Activated T-helper 2 cell treated with anti-CD3 and anti-CD28 coated beads, Interferon-gamma antibody, Interleukin-2, Interleukin-4, amounts not matched to agents 10 μg/mL and 5 μg/mL and 100 μg/mL, durations not matched to agents 14 hours and 24 hours and 36 hours (primary cell): Measurements from ENCODE around the gene COP1. TPM values are rescaled to one million over a fixed set of nuclear protein-coding genes. Genes with fewer than 3 reads are reported as not detected.

Source experiments
- DNase-seq: peaks from one replicate; pipeline ENCODE4 v3.0.0; 2021; ENCODE audit warnings: low spot score
- H3K27ac Mint-ChIP-seq: one replicate; pipeline ENCODE4 v1.8.0; 2021; ENCODE audit warnings: mixed read lengths
- H3K27me3 Mint-ChIP-seq: one replicate; pipeline ENCODE4 v1.8.0; 2021; ENCODE audit warnings: low read depth, mixed read lengths
- H3K36me3 Mint-ChIP-seq: one replicate; pipeline ENCODE4 v1.8.0; 2021; ENCODE audit warnings: low read depth, mixed read lengths
- H3K4me1 Mint-ChIP-seq: one replicate; pipeline ENCODE4 v1.8.0; 2021; ENCODE audit warnings: low read depth, mixed read lengths
- H3K4me3 Mint-ChIP-seq: one replicate; pipeline ENCODE4 v1.8.0; 2021; ENCODE audit warnings: low read depth, mild to moderate bottlenecking, moderate library complexity, mixed read lengths
- H3K9me3 Mint-ChIP-seq: one replicate; pipeline ENCODE4 v1.8.0; 2021; ENCODE audit warnings: mixed read lengths
- intact Hi-C: fragments of 100-400 bp; cut with micrococcal nuclease; formaldehyde crosslinking; loops from one replicate; pipeline ENCODE4 v1.15.1; 2023
- total RNA-seq: library from RNA; stranded (reverse); gene quantifications from 2 replicates; pipeline ENCODE4 v1.2.3, GENCODE V29; 2022

The COP1 gene
- total RNA-seq, 1 donor from 2014 or later: 47.5 TPM

GRCh38 chr1:176149939-176150807 lies 56.9 kb downstream of the COP1 start:
- H3K4me3 Mint-ChIP-seq: no peak overlapping the region
- H3K27me3 Mint-ChIP-seq: no peaks in the 10 kb centered on the region
- peaks cover 64% of the 10 kb centered on the region for H3K36me3 Mint-ChIP-seq
- H3K4me1 Mint-ChIP-seq: peaks cover 4% of the 10 kb centered on the region
- no peak overlapping the region for H3K27ac Mint-ChIP-seq
- H3K9me3 Mint-ChIP-seq: peaks cover 13% of the 10 kb centered on the region
- DNase-seq: no peak
- intact Hi-C loops: no loop called here

GRCh38 chr1:176144526-176144925 lies 62.6 kb downstream of the COP1 start:
- no peaks in the 10 kb centered on the region for H3K27me3 Mint-ChIP-seq
- no peak overlapping the region for H3K27ac Mint-ChIP-seq
- DNase-seq: no peak
- intact Hi-C loops: no loop called here
- no peak overlapping the region for H3K4me3 Mint-ChIP-seq
- H3K36me3 Mint-ChIP-seq: peaks cover 69% of the 10 kb centered on the region
- H3K9me3 Mint-ChIP-seq: peaks cover 10% of the 10 kb centered on the region
- H3K4me1 Mint-ChIP-seq: peaks cover 4% of the 10 kb centered on the region

GRCh38 chr1:176142973-176143372 lies 64.1 kb downstream of the COP1 start:
- Mint-ChIP-seq H3K4me3 (no peak overlapping the region), H3K36me3 (peaks cover 69% of the 10 kb centered on the region)
- intact Hi-C loops: no loop called here

GRCh38 chr1:176141449-176141848 lies 65.6 kb downstream of the COP1 start:
- Mint-ChIP-seq H3K4me3 (no peak overlapping the region), H3K27ac (no peak overlapping the region), H3K27me3 (no peaks in the 10 kb centered on the region), H3K4me1 (peaks cover 16% of the 10 kb centered on the region), H3K9me3 (peaks cover 7% of the 10 kb centered on the region), H3K36me3 (peaks cover 58% of the 10 kb centered on the region)
- no peak for DNase-seq
- intact Hi-C loops: no loop called here

More at GRCh38 chr1:176142973-176143372, 64.1 kb downstream of the COP1 start:
- peaks cover 14% of the 10 kb centered on the region for H3K4me1 Mint-ChIP-seq
- no peak overlapping the region for H3K27ac Mint-ChIP-seq
- H3K27me3 Mint-ChIP-seq: no peaks in the 10 kb centered on the region
- no peak for DNase-seq
- H3K9me3 Mint-ChIP-seq: peaks cover 10% of the 10 kb centered on the region

GRCh38 chr1:176136891-176137290 lies 70.2 kb downstream of the COP1 start:
- Mint-ChIP-seq H3K27me3 (no peaks in the 10 kb centered on the region), H3K36me3 (peaks cover 31% of the 10 kb centered on the region), H3K4me3 (no peak overlapping the region), H3K27ac (no peak overlapping the region), H3K9me3 (no peaks in the 10 kb centered on the region), H3K4me1 (peaks cover 16% of the 10 kb centered on the region)
- DNase-seq: no peak
- intact Hi-C loops: no loop called here

- no peak overlapping the region for H3K4me3 Mint-ChIP-seq
- H3K27me3 Mint-ChIP-seq: no peaks in the 10 kb centered on the region
- H3K9me3 Mint-ChIP-seq: no peaks in the 10 kb centered on the region
- H3K36me3 Mint-ChIP-seq: peaks cover 25% of the 10 kb centered on the region
- peaks cover 14% of the 10 kb centered on the region for H3K4me1 Mint-ChIP-seq
- H3K27ac Mint-ChIP-seq: no peak overlapping the region
- DNase-seq: no peak
- intact Hi-C loops: no loop called here
These were observed 72.4 kb downstream of the COP1 start for GRCh38 chr1:176134666-176135065.

GRCh38 chr1:176122282-176122681 lies 84.8 kb downstream of the COP1 start:
- no peaks in the 10 kb centered on the region for H3K27me3 Mint-ChIP-seq
- no peak overlapping the region for H3K27ac Mint-ChIP-seq
- no peak for DNase-seq
- intact Hi-C loops: no loop called here
- H3K4me3 Mint-ChIP-seq: no peak overlapping the region
- H3K4me1 Mint-ChIP-seq: no peaks in the 10 kb centered on the region
- peaks cover 55% of the 10 kb centered on the region for H3K36me3 Mint-ChIP-seq
- H3K9me3 Mint-ChIP-seq: peaks cover 35% of the 10 kb centered on the region

DNA sequence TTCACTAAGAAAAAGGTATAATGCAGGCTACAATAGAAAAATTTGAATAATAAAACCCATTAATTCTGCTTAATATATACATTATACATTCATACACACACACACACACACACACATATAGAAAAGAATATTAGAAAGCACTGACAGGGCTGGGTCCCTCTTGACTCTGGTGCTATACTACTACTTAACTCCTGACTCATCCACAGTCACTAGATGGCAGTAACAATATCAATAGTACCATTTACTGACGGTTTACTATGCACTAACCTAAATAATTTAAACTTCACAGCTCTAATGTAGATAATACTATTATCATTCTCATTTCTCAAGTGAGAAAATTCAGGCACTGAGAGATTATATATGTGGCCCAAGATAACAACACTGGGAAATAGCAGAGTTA lies 87.5 kb downstream of the COP1 start:
- Mint-ChIP-seq H3K27ac (no peak overlapping the region), H3K36me3 (peaks cover 51% of the 10 kb centered on the region), H3K27me3 (no peaks in the 10 kb centered on the region), H3K9me3 (peaks cover 17% of the 10 kb centered on the region), H3K4me3 (no peak overlapping the region), H3K4me1 (no peaks in the 10 kb centered on the region)
- intact Hi-C loops: loop anchor here (10.0 kb wide), 1 partner anchor 45 kb away; no protein-coding TSS in a partner anchor
- no peak for DNase-seq

DNA sequence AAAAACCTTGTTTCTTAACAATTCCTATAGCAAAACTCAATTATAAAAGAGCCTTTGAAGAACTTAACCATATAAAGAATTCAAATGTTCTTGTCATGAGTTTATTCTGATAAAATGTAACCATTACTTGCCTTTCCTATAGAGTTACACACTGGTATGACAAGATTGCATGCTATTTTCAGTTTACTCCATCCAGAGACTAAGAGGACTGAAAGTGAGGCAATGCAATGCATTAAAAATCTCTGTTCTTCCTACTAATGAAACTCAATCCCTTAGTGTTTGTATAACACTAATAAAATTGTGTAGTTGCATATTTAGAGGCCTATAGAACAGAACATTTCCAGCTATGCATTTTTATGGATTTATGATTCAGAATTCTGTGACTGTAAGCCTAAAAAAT lies 88.1 kb downstream of the COP1 start:
- no peak overlapping the region for H3K4me3 Mint-ChIP-seq
- no peak overlapping the region for H3K27ac Mint-ChIP-seq
- peaks cover 13% of the 10 kb centered on the region for H3K9me3 Mint-ChIP-seq
- intact Hi-C loops: loop anchor here (10.0 kb wide), 1 partner anchor 46 kb away; no protein-coding TSS in a partner anchor
- H3K4me1 Mint-ChIP-seq: peaks cover 2% of the 10 kb centered on the region
- H3K36me3 Mint-ChIP-seq: peaks cover 50% of the 10 kb centered on the region
- H3K27me3 Mint-ChIP-seq: no peaks in the 10 kb centered on the region
- DNase-seq: no peak

DNA sequence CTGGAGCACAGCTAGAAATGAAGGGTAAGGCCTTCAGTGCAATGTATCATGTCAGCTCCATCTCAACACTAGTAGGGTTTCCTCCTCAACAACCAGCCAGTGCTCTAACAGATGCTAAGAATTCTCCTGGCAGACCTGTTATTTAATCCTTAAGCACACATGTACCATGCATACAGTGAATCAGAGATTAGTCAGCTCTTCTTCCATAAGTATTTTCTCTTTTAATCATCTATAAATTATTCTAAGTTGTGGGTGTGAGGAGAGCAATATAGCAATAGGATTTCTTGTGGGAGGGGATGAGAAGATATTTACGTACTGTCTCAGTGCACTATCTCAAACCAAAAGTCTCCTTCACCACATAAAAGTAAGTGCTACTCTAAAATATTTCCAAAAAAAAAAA lies 95.3 kb downstream of the COP1 start:
- Mint-ChIP-seq H3K36me3 (peaks cover 58% of the 10 kb centered on the region), H3K27ac (no peak overlapping the region), H3K4me3 (no peak overlapping the region), H3K4me1 (peaks cover 16% of the 10 kb centered on the region), H3K9me3 (peaks cover 4% of the 10 kb centered on the region), H3K27me3 (no peaks in the 10 kb centered on the region)
- no peak for DNase-seq
- intact Hi-C loops: loop anchor here (10.0 kb wide), 1 partner anchor 53 kb away; no protein-coding TSS in a partner anchor

DNA sequence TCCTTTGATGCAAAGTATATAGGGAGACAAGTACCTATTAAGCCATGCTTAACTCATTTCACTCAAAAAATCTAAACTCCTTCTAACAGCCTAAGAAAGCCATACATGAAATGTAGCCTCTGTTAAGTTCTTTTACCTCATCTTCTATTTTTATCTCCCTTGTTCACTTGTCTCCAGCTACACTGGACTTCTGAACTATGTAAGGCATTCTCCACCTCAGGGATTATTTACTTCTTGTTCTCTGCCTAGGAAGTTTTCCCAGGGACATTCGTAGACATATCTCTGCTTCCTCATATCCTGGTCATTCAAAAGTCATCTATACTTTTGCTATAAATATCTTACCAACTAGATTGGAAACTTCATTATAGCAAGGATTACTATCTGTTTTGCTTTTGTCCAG lies 96.9 kb downstream of the COP1 start:
- Mint-ChIP-seq H3K27ac (no peak overlapping the region), H3K36me3 (peaks cover 57% of the 10 kb centered on the region), H3K4me1 (peaks cover 16% of the 10 kb centered on the region), H3K4me3 (no peak overlapping the region), H3K27me3 (no peaks in the 10 kb centered on the region), H3K9me3 (peaks cover 4% of the 10 kb centered on the region)
- no peak for DNase-seq
- intact Hi-C loops: loop anchor here (10.0 kb wide), 1 partner anchor 55 kb away; no protein-coding TSS in a partner anchor

- Mint-ChIP-seq H3K9me3 (peaks cover 18% of the 10 kb centered on the region), H3K4me1 (peaks cover 11% of the 10 kb centered on the region), H3K36me3 (peaks cover 72% of the 10 kb centered on the region), H3K27ac (no peak overlapping the region), H3K4me3 (no peak overlapping the region), H3K27me3 (no peaks in the 10 kb centered on the region)
- intact Hi-C loops: no loop called here
- no peak for DNase-seq
These were observed 104.2 kb downstream of the COP1 start for GRCh38 chr1:176102768-176103350.
